ENCODE measurements around the gene MEIS2. TPM values are rescaled to one million over a fixed set of nuclear protein-coding genes. Genes with fewer than 3 reads are reported as not detected.

MEIS2 gene
- total RNA-seq, 1 experiment from 2014 or later: 17.5 TPM

GRCh38 chr15:36867436-36867835 is 232.9 kb downstream of the MEIS2 start:
- BruUV-seq (replicated peaks): no TSS peak
- intact Hi-C loops (cut with micrococcal nuclease): no loop called here

GRCh38 chr15:36866896-36867295 is 233.5 kb downstream of the MEIS2 start:
- TF ChIP-seq EZH2phosphoT487 (IDR thresholded peaks at IDR 0.05; ENCODE audit: borderline replicate concordance, low read length) (no peak), EZH2 (IDR thresholded peaks at IDR 0.05; ENCODE audit: low read length, unreplicated experiment) (no peak), CTCF (conservative IDR thresholded peaks at IDR 0.05; ENCODE audit: low read depth, low read length) (no peak)
- ChIA-PET POLR2A (ENCODE audit: unreplicated experiment) (no interaction called here), CTCF (no interaction called here)
- ATAC-seq (no peak), DNase-seq (no peak)
- no peaks in the 10 kb centered on the region for H3F3A ChIP-seq (ENCODE audit: low read length, unreplicated experiment)
- BruUV-seq (replicated peaks): no TSS peak
- no peaks in the 10 kb centered on the region for H4K20me1 ChIP-seq (ENCODE audit: low read length)
- no peak overlapping the region for H3K4me2 ChIP-seq (ENCODE audit: low read length)
- no peak overlapping the region for H3K9ac ChIP-seq (ENCODE audit: low read length)
- no peaks in the 10 kb centered on the region for H3K9me2 ChIP-seq (replicated peaks; ENCODE audit: low read length)
- no peak overlapping the region for H2AFZ ChIP-seq (ENCODE audit: low read length)
- no peaks in the 10 kb centered on the region for H3K79me2 ChIP-seq (ENCODE audit: low read length)
- intact Hi-C loops (cut with micrococcal nuclease): no loop called here
- no peaks in the 10 kb centered on the region for H3K27me3 ChIP-seq (ENCODE audit: low read length)
- H3K27ac ChIP-seq (ENCODE audit: low read length): no peak overlapping the region
- no peak overlapping the region for H3K4me3 ChIP-seq (ENCODE audit: low read length)
- H3K9me3 ChIP-seq (ENCODE audit: low read length): no peaks in the 10 kb centered on the region
- H3K36me3 ChIP-seq (ENCODE audit: low read depth, low read length): no peaks in the 10 kb centered on the region
- no peaks in the 10 kb centered on the region for H3K4me1 ChIP-seq (ENCODE audit: insufficient read depth, low read length)

More at GRCh38 chr15:36867436-36867835, 232.9 kb downstream of the MEIS2 start:
- H3K9me3 ChIP-seq (ENCODE audit: low read length): no peaks in the 10 kb centered on the region
- ChIA-PET CTCF (no interaction called here), POLR2A (ENCODE audit: unreplicated experiment) (no interaction called here)
- H4K20me1 ChIP-seq (ENCODE audit: low read length): no peaks in the 10 kb centered on the region
- no peaks in the 10 kb centered on the region for H3K27me3 ChIP-seq (ENCODE audit: low read length)
- no peak for DNase-seq
- H3K9me2 ChIP-seq (replicated peaks; ENCODE audit: low read length): no peaks in the 10 kb centered on the region
- H3F3A ChIP-seq (ENCODE audit: low read length, unreplicated experiment): no peaks in the 10 kb centered on the region
- no peak overlapping the region for H2AFZ ChIP-seq (ENCODE audit: low read length)
- no peak overlapping the region for H3K9ac ChIP-seq (ENCODE audit: low read length)
- no peak overlapping the region for H3K4me3 ChIP-seq (ENCODE audit: low read length)
- no peaks in the 10 kb centered on the region for H3K79me2 ChIP-seq (ENCODE audit: low read length)
- no peak for TF ChIP-seq EZH2phosphoT487 (IDR thresholded peaks at IDR 0.05; ENCODE audit: borderline replicate concordance, low read length)
- no peak for TF ChIP-seq EZH2 (IDR thresholded peaks at IDR 0.05; ENCODE audit: low read length, unreplicated experiment)
- no peak for TF ChIP-seq CTCF (conservative IDR thresholded peaks at IDR 0.05; ENCODE audit: low read depth, low read length)
- no peak for ATAC-seq
- no peak overlapping the region for H3K4me2 ChIP-seq (ENCODE audit: low read length)
- H3K36me3 ChIP-seq (ENCODE audit: low read depth, low read length): no peaks in the 10 kb centered on the region
- H3K4me1 ChIP-seq (ENCODE audit: insufficient read depth, low read length): no peaks in the 10 kb centered on the region
- no peak overlapping the region for H3K27ac ChIP-seq (ENCODE audit: low read length)

GRCh38 chr15:36863570-36863969 is 236.8 kb downstream of the MEIS2 start:
- H3K9me3 ChIP-seq (ENCODE audit: low read length): no peaks in the 10 kb centered on the region
- H4K20me1 ChIP-seq (ENCODE audit: low read length): no peaks in the 10 kb centered on the region
- intact Hi-C loops (cut with micrococcal nuclease): no loop called here
- no peaks in the 10 kb centered on the region for H3K4me1 ChIP-seq (ENCODE audit: insufficient read depth, low read length)
- no peak overlapping the region for H2AFZ ChIP-seq (ENCODE audit: low read length)
- CTCF ChIA-PET: no interaction called here
- no TSS peak for BruUV-seq (replicated peaks)
- DNase-seq (no peak), ATAC-seq (no peak)
- no peaks in the 10 kb centered on the region for H3K9me2 ChIP-seq (replicated peaks; ENCODE audit: low read length)
- no peak overlapping the region for H3K9ac ChIP-seq (ENCODE audit: low read length)
- no peaks in the 10 kb centered on the region for H3K36me3 ChIP-seq (ENCODE audit: low read depth, low read length)
- TF ChIP-seq EZH2 (IDR thresholded peaks at IDR 0.05; ENCODE audit: low read length, unreplicated experiment) (no peak), EZH2phosphoT487 (IDR thresholded peaks at IDR 0.05; ENCODE audit: borderline replicate concordance, low read length) (no peak), CTCF (conservative IDR thresholded peaks at IDR 0.05; ENCODE audit: low read depth, low read length) (no peak)
- POLR2A ChIA-PET (ENCODE audit: unreplicated experiment): no interaction called here
- H3K27me3 ChIP-seq (ENCODE audit: low read length): no peaks in the 10 kb centered on the region
- no peak overlapping the region for H3K27ac ChIP-seq (ENCODE audit: low read length)
- H3K4me3 ChIP-seq (ENCODE audit: low read length): no peak overlapping the region
- H3K79me2 ChIP-seq (ENCODE audit: low read length): no peaks in the 10 kb centered on the region
- no peak overlapping the region for H3K4me2 ChIP-seq (ENCODE audit: low read length)
- no peaks in the 10 kb centered on the region for H3F3A ChIP-seq (ENCODE audit: low read length, unreplicated experiment)
